OCI-LY3 (cell line): ENCODE data around the gene EXD3.

ENCODE experiments used
- H2AFZ ChIP-seq: fragments of 200-600, 300-600 bp; shearing (Covaris generic); 2 replicates; pipeline ENCODE4 v1.6.0; 2014; ENCODE audit warnings: antibody characterized with exemption, low read depth, low read length
- H3K27ac ChIP-seq: fragments of 200-600, 300-600 bp; sonication (generic); 2 replicates; pipeline ENCODE4 v1.5.1; 2014; ENCODE audit warnings: mild to moderate bottlenecking, low read length, moderate library complexity, mixed read lengths
- H3K27me3 ChIP-seq: fragments of 200-600, 300-600 bp; sonication (generic); 2 replicates; pipeline ENCODE4 v1.6.1; 2014; ENCODE audit warnings: low read depth, low read length, mixed read lengths
- H3K36me3 ChIP-seq: fragments of 200-600, 300-600 bp; sonication (generic); replicated peaks from 2 replicates; pipeline ENCODE3; 2014; ENCODE audit warnings: low read depth, low read length, mixed read lengths
- H3K4me1 ChIP-seq: fragments of 300-600, 200-600 bp; sonication (generic); 2 replicates; pipeline ENCODE4 v1.6.1; 2014; ENCODE audit warnings: low read length, mixed read lengths
- H3K4me2 ChIP-seq: fragments of 200-600, 300-600 bp; sonication (generic); 2 replicates; pipeline ENCODE4 v1.6.1; 2014; ENCODE audit warnings: low read length, mixed read lengths
- H3K4me3 ChIP-seq: fragments of 300-600, 200-600 bp; sonication (generic); 2 replicates; pipeline ENCODE4 v1.5.1; 2014; ENCODE audit warnings: antibody characterized with exemption, mild to moderate bottlenecking, low read length, moderate library complexity
- H3K79me2 ChIP-seq: fragments of 300-600, 200-600 bp; shearing (Covaris generic); 2 replicates; pipeline ENCODE4 v1.6.1; 2014; ENCODE audit warnings: mild to moderate bottlenecking, low read length, mixed read lengths
- H3K9ac ChIP-seq: fragments of 300-600, 200-600 bp; shearing (Covaris generic); 2 replicates; pipeline ENCODE4 v1.6.0; 2014; ENCODE audit warnings: mild to moderate bottlenecking, low read length, moderate library complexity
- H3K9me3 ChIP-seq: fragments of 200-600, 300-600 bp; shearing (Covaris generic); 2 replicates; pipeline ENCODE4 v1.6.1; 2014; ENCODE audit warnings: low read length, mixed read lengths; ENCODE audit not compliant: insufficient read depth
- H4K20me1 ChIP-seq: fragments of 200-600, 300-600 bp; sonication (generic); 2 replicates; pipeline ENCODE4 v1.6.1; 2016; ENCODE audit warnings: low read length, mixed read lengths; ENCODE audit not compliant: insufficient read depth
- EZH2phosphoT487 ChIP-seq: fragments of 200-600 bp; shearing (Covaris generic); IDR thresholded peaks from 2 replicates; pipeline ENCODE4 v1.6.1; 2018; ENCODE audit warnings: antibody characterized with exemption, mixed run types, low read depth
- TF ChIP-seq, protein P1 (sequence below): fragments of 200-600, 300-600 bp; sonication (generic); IDR thresholded peaks from 2 replicates; pipeline ENCODE4 v1.5.1; 2014; ENCODE audit warnings: antibody characterized with exemption, low read length, low read depth

The EXD3 gene

DNA sequence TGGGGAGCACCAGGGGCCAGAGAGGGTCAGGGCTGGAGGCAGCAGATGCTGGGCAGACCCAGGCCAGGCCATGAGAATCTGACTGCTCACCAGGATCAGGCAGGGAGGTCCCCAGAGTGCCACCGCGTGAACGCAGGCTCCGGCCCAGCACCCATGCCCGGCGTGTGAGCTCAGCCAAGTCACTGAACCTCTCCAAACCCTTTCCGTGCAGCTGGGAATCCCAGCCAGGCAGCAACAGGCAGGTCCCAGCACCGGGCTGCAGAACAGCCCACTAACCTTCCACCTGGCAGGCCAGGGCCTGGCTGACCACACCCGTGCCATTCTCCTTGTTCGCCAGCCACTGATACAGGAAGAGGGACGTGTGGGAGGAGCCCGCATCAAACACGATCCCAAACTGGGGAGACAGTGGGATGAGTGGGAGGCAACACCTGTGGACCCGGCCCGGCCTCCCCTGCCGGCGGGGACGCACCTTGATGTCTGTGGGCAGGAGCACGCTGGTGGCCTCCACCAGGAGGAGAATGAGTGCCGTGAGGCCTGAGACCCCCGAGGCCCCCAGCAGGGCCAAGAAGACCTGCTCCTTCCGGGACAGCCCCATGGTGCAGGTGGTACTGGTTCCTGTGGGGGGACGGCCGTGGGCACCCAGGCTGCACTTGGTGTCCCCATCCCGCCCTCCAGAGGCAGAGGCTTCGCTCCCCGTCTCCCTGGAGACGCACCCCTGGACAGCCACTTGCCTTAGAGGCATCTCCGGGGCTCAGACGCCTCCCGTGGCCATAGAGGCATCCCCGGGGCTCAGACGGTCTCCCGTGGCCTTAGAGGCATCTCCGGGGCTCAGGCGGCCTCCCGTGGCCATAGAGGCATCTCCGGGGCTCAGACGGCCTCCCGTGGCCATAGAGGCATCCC, 15.0 kb upstream of the EXD3 start:
- Histone ChIP-seq H2AFZ (no peak overlapping the region), H3K36me3 (no peaks in the 10 kb centered on the region), H3K27ac (no peak overlapping the region), H3K4me3 (no peak overlapping the region), H3K4me1 (no peaks in the 10 kb centered on the region), H4K20me1 (no peaks in the 10 kb centered on the region), H3K9me3 (no peaks in the 10 kb centered on the region), H3K4me2 (no peak overlapping the region), H3K27me3 (no peaks in the 10 kb centered on the region), H3K79me2 (no peaks in the 10 kb centered on the region), H3K9ac (no peak overlapping the region)
- no peak for TF ChIP-seq EZH2phosphoT487
- TF ChIP-seq, protein P1, sequence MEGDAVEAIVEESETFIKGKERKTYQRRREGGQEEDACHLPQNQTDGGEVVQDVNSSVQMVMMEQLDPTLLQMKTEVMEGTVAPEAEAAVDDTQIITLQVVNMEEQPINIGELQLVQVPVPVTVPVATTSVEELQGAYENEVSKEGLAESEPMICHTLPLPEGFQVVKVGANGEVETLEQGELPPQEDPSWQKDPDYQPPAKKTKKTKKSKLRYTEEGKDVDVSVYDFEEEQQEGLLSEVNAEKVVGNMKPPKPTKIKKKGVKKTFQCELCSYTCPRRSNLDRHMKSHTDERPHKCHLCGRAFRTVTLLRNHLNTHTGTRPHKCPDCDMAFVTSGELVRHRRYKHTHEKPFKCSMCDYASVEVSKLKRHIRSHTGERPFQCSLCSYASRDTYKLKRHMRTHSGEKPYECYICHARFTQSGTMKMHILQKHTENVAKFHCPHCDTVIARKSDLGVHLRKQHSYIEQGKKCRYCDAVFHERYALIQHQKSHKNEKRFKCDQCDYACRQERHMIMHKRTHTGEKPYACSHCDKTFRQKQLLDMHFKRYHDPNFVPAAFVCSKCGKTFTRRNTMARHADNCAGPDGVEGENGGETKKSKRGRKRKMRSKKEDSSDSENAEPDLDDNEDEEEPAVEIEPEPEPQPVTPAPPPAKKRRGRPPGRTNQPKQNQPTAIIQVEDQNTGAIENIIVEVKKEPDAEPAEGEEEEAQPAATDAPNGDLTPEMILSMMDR, result no peak

DNA sequence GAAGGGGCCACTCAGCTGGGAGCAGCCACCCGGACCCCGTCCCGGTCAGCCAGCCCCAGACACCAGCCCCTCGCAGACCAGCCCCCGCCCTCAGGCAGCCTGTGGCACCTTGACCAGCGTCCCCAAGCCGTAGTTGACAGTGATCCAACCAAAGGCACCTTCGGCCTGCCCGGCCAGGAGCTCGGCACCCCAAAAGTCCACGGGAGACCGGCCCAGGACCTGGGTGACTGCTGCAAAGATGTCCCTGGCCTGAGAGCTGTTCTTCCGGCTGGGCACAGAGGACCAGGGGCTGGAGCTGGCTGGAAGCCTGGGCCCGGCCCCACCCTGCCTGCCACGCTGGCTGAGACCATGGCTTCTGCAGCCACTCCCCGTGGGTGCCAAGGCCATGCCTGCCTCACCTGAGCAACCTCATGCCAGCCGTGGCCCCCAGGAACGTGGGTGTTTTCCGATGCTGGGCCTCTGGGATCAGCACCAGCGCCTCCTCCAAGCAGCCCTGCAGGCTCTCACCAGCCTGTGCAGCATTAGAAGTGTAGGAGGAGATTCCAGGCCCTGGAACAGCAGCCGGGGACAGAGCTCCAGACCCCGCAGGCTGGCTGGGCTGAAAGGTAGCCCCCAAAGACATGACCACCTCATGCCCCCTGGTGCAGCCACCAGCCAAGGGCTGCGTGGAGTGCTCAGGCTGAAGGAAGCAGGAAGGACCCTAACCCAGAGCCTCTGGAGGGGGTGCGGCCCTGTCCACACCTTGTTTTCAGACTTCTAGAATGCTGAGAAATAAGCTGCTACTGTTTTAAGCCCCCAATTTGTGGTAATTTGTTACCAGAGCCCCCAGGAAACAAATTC, 14.0 kb upstream of the EXD3 start:
- no peak for TF ChIP-seq EZH2phosphoT487
- TF ChIP-seq, protein P1, result no peak
- Histone ChIP-seq H3K4me1 (no peaks in the 10 kb centered on the region), H4K20me1 (no peaks in the 10 kb centered on the region), H2AFZ (no peak overlapping the region), H3K27me3 (no peaks in the 10 kb centered on the region), H3K79me2 (no peaks in the 10 kb centered on the region), H3K4me3 (no peak overlapping the region), H3K9ac (no peak overlapping the region), H3K9me3 (no peaks in the 10 kb centered on the region), H3K36me3 (no peaks in the 10 kb centered on the region), H3K27ac (no peak overlapping the region), H3K4me2 (no peak overlapping the region)

DNA sequence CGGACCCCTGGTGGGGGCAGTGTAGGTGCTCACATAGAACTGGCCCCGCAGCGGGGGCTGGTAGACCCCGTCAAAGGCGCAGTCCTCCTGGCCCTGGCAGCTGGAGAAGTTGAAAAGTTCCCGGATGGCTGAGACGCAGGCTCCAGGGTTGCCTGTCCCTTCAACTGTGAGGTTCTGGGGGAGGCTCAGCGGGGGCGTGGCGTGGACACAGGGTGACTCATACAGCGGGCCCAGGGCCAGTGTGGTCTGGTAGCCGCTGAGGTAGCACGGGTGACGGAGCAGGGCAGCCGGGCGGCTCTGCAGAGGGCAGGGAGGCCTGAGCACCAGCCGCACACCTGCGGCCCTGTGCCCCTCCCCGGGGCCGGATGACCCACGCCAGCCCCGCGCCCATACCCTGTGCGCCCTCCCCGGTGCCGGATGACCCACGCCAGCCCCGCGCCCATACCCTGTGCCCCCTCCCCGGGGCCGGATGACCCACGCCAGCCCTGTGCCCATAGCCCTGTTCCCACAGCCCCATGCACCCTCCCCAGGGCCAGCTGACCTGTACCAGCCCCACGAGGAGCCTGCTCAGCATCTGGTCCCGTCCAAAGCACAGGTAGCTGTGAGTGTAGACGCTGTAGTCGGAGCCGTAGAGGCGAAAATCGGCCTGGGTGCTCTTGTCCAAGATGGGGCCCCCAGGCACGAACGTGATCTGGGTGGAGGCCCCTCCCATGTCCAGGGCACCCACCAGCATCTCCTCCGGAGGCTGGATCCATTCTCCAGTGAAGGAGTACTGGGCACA, 13.2 kb upstream of the EXD3 start:
- no peak overlapping the region for H3K4me3 ChIP-seq
- H4K20me1 ChIP-seq, result no peaks in the 10 kb centered on the region
- no peak overlapping the region for H3K27ac ChIP-seq
- H3K9me3 ChIP-seq, result no peaks in the 10 kb centered on the region
- no peaks in the 10 kb centered on the region for H3K4me1 ChIP-seq
- H3K79me2 ChIP-seq, result no peaks in the 10 kb centered on the region
- H3K36me3 ChIP-seq, result no peaks in the 10 kb centered on the region
- H3K27me3 ChIP-seq, result no peaks in the 10 kb centered on the region
- no peak overlapping the region for H2AFZ ChIP-seq
- no peak overlapping the region for H3K9ac ChIP-seq
- TF ChIP-seq, protein P1, result no peak
- no peak for TF ChIP-seq EZH2phosphoT487
- no peak overlapping the region for H3K4me2 ChIP-seq
